Measurements from ENCODE around the gene DPF1.

DNA sequence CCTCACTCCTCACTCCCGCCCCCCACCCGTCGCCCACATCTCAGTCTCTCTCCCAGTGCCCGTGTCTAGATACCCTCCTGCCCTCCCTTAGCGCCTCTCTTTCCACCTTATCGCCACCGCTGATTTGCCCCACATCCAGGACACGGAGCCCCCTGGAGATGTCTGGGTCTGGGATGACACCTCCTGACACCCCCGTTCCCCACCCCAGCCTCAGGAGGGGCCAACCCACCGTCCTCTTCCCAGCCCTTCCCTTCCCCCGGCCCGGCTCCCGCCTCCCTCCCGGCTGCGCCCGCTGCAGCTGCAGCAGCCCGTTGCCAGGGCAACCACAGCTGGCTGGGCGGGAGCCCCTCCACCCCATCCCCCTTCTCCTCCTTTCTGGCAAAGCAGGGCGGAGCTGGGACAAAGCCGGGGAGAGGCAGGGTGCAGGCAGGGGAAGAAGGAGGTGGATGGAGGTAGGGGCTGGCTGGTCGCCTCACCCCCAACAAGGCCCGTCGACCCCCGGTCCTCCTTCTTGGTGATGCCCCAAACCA is 13.5 kb downstream of the DPF1 start:
- no peak for TF ChIP-seq POLR2A (IDR thresholded peaks at IDR 0.05)
- TF ChIP-seq, protein P1, sequence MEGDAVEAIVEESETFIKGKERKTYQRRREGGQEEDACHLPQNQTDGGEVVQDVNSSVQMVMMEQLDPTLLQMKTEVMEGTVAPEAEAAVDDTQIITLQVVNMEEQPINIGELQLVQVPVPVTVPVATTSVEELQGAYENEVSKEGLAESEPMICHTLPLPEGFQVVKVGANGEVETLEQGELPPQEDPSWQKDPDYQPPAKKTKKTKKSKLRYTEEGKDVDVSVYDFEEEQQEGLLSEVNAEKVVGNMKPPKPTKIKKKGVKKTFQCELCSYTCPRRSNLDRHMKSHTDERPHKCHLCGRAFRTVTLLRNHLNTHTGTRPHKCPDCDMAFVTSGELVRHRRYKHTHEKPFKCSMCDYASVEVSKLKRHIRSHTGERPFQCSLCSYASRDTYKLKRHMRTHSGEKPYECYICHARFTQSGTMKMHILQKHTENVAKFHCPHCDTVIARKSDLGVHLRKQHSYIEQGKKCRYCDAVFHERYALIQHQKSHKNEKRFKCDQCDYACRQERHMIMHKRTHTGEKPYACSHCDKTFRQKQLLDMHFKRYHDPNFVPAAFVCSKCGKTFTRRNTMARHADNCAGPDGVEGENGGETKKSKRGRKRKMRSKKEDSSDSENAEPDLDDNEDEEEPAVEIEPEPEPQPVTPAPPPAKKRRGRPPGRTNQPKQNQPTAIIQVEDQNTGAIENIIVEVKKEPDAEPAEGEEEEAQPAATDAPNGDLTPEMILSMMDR (IDR thresholded peaks at IDR 0.05), result no peak

Measured in esophagus squamous epithelium (tissue), 4 donors.